Lower leg skin (tissue), 4 donors: Measurements from ENCODE around the gene MSMP. TPM values are rescaled to one million over a fixed set of nuclear protein-coding genes. Genes with fewer than 3 reads are reported as not detected.

Experiments
- DNase-seq, 2 donors: peaks; one replicate each; pipeline ENCODE4 v3.0.0-alpha.2; 2019; ENCODE audit warnings: low spot score in 2 of 2
- H3K4me3 ChIP-seq: fragments of 200-600 bp; sonication (generic); 2 replicates; pipeline ENCODE4 v1.5.1; 2017; ENCODE audit warnings: mild to moderate bottlenecking, low read depth; ENCODE audit not compliant: poor library complexity, severe bottlenecking
- CTCF ChIP-seq, 3 donors: fragments of 450-650 bp; IDR thresholded peaks; one replicate each; pipeline ENCODE4 v1.5.1; 2016; ENCODE audit warnings: antibody characterized with exemption in 3 of 3, mild to moderate bottlenecking in 3 of 3, moderate library complexity in 2 of 3
- POLR2A ChIP-seq, 2 donors: fragments of 450-650 bp; IDR thresholded peaks; one replicate each; pipeline ENCODE4 v1.6.1; 2016 to 2017; ENCODE audit warnings: antibody characterized with exemption in 2 of 2, mild to moderate bottlenecking in 1 of 2, moderate library complexity in 1 of 2
- WGBS, 2 donors: methylation state at CpG; one replicate each; pipeline ENCODE4 v1.1.5; 2018; 5-methylcytosine and 5-hydroxymethylcytosine counted together
- intact Hi-C: fragments of 100-400 bp; cut with DNase I; formaldehyde crosslinking; loops from one replicate; pipeline ENCODE4 v1.15.0; 2023; ENCODE audit warnings: low total_unique reads
- total RNA-seq, 4 donors: library from RNA; depleted of rRNA; stranded (reverse); fragments of >200 nt; gene quantifications; one replicate each; pipeline ENCODE4 v1.1.0, GENCODE V29; 2016

The MSMP gene
- total RNA-seq, 4 donors from 2014 or later, result 0.55 to 2.8 TPM; not detected in 2

GRCh38 chr9:35736201-35736633 is 17.9 kb downstream of the MSMP start:
- no peak overlapping the region for H3K4me3 ChIP-seq
- 50 to 51% methylated on average over 5 of the region's 5 CpGs for WGBS, 2 donors
- intact Hi-C loops, result no loop called here
- no peak for TF ChIP-seq POLR2A (IDR thresholded peaks at IDR 0.05)
- peak in 1 of 3 donors; percentile 35 for TF ChIP-seq CTCF (IDR thresholded peaks at IDR 0.05)
- DNase-seq, result peak in 1 of 2 donors; percentile 90

- intact Hi-C loops, result no loop called here
- TF ChIP-seq CTCF (IDR thresholded peaks at IDR 0.05), result no peak
- no peak overlapping the region for H3K4me3 ChIP-seq
- WGBS, 2 donors, result 88 to 95% methylated on average over 3 of the region's 3 CpGs
- no peak for DNase-seq
Measured at GRCh38 chr9:35734096-35734495, 20.0 kb downstream of the MSMP start.

- DNase-seq, result no peak
- no peak for TF ChIP-seq CTCF (IDR thresholded peaks at IDR 0.05)
- TF ChIP-seq POLR2A (IDR thresholded peaks at IDR 0.05), result no peak
- 2% methylated on average over 14 of the region's 14 CpGs for WGBS, 2 donors
- intact Hi-C loops, result no loop called here
- peak overlapping the region; percentile 60 for H3K4me3 ChIP-seq
Measured at GRCh38 chr9:35732800-35733541, 21.1 kb downstream of the MSMP start.

GRCh38 chr9:35732185-35732799 is 21.8 kb downstream of the MSMP start, which contains the start of the genes CREB3 and TLN1:
TSS of gene CREB3 (plus strand) at chr9:35732666. CDS start at chr9:35732773, 107 bp downstream.
TSS of gene TLN1 (minus strand) at chr9:35732195. CDS start at chr9:35725694, 6,501 bp downstream.
- WGBS, 2 donors, result 0% methylated on average over 14 to 48 of the region's 49 CpGs
- DNase-seq, result peak; percentile 98 to 100
- intact Hi-C loops, result no loop called here
- TF ChIP-seq CTCF (IDR thresholded peaks at IDR 0.05) (no peak), POLR2A (IDR thresholded peaks at IDR 0.05) (no peak)
- H3K4me3 ChIP-seq, result peak within 1 kb of the TSS; percentile 60

GRCh38 chr9:35731415-35732184 is 22.5 kb downstream of the MSMP start:
- peak overlapping the region; percentile 60 for H3K4me3 ChIP-seq
- TF ChIP-seq POLR2A (IDR thresholded peaks at IDR 0.05) (no peak), CTCF (IDR thresholded peaks at IDR 0.05) (no peak)
- peak; percentile 58 to 93 for DNase-seq
- 1 to 2% methylated on average over 15 to 38 of the region's 47 CpGs for WGBS, 2 donors
- intact Hi-C loops, result no loop called here
